Ishikawa (cell line): ENCODE measurements around the gene CLDN6.

Source experiments
- EP300 ChIP-seq: IDR thresholded peaks from 2 replicates; pipeline ENCODE4 v1.6.1; 2012; ENCODE audit warnings: borderline replicate concordance
- MAX ChIP-seq: IDR thresholded peaks from 2 replicates; pipeline ENCODE4 v1.6.1; 2012
- YY1 ChIP-seq: IDR thresholded peaks from 2 replicates; pipeline ENCODE4 v1.6.1; 2012; ENCODE audit warnings: low read depth

GRCh38 chr16:3022208-3022683 lies 4.3 kb upstream of the CLDN6 start:
- peak; percentile 85 for TF ChIP-seq EP300
- TF ChIP-seq MAX = no peak
- TF ChIP-seq YY1 = no peak
